GM04504 (cell line): ENCODE measurements around the gene SSB.
"Not testable (repeated sequence)": the region's sequence is repeated elsewhere in the genome, so short reads cannot be mapped to it uniquely, and the experiment has no call there.

Experiments used
- DNase-seq: peaks from one replicate; pipeline ENCODE4 v3.0.0-alpha.2; 2012; ENCODE audit warnings: low read depth

Gene SSB

DNA sequence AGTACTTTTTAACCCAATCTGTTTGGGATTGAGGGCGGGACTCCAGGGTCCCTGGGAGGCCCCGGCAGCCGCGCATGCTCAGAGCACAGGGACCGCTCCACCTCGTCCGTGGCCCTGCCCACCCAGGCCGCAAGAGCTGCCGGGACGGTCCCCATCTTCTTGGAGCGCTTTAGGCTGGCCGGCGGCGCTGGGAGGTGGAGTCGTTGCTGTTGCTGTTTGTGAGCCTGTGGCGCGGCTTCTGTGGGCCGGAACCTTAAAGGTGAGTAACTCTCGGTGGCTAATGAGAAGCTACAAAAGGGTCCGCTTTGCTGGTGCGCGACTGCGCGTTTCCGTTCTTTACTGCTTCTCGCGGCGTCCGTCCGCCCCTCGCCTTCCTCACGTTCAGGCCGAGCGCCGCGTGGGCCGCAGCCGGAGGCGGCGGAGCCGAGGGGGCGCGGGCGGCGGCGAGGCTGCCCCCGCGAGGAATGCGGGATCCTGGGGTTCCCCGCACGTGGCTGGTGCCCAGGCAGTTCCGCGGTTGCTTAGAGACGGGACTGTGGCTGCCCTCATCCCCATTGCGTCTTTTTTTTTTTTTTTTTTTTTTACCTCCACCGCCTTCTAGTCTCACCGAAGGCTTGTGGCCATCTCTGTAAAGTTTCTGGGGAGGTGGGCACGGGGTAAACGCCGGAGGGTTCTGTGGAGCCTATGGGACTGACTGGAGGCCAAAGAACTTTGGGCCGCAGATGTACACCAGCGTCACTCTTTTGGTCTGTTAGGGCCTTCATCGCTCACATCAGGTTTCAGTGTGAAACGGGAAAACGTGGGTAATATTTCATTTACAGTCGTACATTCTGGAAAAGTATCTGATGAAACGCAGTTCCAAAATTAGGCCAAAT, at the start of gene SSB:
TSS of gene SSB (plus strand) at position 154 of the 875 bp plus-strand sequence. CDS start 2,090 bp downstream, outside the sequence.
- DNase-seq, result peak; percentile 77

DNA sequence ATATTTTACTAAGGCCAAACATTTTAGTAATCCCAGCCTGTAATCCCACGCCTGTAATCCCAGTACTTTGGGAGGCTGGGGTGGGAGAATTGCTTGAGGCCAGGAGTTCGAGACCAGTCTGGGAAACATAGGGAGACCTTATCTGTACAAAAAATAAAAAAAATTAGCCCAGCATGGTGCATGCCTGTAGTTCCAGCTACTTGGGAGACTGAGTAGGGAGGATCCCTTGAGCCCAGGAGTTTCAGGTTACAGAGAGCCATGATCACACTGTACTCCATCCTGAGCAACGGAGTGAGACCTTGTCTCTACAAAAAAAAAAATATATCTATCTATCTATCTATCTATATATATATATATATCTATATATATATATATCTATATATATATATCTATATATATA, 45.9 kb upstream of the SSB start:
- no peak for DNase-seq

DNA sequence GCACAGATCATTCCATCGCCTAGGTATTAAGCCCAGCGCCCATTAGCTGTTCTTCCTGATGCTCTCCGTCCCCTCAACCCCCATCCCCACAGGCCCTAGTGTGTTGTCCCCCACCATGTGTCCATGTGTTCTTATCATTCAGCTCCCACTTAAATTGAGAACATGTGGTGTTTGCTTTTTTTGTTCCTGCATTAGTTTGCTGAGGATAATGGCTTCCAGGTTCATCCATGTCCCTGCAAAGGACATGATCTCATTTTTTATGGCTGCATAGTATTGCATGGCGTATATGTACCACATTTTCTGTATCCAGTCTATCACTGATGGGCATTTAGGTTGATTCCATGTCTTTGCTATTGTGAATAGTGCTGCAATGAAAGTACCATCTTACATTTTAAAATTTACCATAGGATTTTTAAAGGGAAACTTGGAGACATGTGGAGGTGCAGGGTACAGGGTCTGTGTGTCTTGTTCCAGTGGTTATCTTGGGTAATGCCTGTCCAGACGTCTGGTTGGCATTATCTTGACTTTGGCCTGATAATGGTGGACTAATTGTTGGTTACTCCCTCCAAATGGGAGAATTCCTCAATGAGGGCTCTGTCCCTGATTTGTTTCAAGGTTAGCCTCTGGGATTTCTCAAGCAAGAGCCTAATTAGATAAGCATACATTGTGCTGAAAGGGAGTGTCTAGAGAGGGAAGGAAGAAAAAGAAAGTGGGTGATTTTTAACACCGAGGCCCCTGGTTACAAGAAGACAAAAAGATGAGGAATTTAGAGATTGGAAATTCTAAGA, 43.4 kb upstream of the SSB start:
- no peak for DNase-seq

DNA sequence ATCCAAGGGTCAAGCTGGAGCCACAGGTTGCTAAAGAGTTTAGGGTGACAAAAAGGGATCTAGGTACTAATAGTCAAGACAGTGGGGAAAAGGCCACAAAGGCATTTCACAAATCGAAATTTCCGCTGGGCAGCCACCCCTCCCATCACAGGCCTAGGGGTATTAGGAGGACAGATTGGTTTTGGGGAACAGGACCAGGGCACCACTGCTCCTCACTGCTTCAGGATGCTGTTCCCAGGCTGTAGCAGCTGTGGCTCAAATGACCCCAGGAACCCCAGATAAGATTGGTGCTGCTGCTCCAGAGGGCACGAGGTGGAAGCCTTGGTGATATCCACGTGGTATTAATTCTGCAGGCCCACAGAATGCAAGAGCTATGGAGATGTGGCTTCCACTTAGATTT, 42.3 kb upstream of the SSB start:
- no peak for DNase-seq

DNA sequence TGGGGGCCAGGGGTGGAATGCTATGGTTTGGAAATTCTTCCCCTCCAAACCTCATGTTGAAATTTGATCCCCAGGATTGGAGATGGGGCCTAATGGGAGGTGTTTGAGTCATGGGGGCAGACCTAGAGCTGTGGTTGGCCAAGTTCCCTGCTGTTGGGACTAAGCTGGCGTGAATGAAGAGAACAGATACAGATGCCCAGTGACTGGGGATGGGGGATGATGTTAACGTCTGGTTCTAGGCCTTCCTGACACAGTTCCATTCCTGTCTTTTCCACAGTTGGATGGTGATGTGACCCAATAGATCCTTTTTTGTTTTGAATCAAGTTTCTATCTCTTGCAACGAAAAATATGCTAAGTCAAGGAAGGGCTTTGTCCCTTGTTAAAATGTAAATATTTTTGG, 41.3 kb upstream of the SSB start:
- DNase-seq, result no peak

DNA sequence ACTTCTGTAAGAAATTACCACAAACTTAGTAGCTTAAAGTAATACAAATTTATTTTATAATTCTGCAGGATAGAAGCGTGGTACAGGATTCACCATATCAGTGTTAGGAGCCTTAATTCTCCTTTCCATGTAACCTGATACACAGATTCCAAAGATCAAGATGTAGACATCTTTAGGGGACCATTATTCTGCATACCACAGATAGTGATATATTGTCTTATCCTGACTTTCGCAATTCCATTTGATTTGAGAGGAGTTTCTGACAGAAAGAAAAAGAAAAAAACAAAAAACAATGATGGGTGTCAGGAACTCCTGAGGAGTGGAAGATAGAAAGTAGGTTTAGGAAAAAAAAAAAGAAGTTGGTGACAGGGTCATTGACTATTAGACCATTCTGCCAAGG, 40.9 kb upstream of the SSB start:
- DNase-seq, result no peak

DNA sequence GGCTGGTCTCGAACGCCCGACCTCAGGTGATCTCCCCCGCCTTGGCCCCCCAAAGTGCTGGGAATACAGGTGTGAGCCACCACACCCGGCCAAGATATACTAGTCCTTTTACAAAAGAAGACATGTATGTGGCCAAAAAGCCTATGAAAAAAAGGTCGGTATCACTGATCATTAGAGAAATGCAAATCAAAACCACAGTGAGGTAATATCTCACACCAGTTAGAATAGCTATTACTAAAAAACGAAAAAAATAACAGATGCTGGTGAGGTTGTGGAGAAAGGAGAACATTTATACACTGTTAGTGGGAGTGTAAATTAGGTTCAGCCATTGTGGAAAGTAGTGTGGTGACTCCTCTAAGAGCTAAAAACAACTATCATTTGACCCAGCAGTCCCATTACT, 38.7 kb upstream of the SSB start:
- DNase-seq, result no peak

DNA sequence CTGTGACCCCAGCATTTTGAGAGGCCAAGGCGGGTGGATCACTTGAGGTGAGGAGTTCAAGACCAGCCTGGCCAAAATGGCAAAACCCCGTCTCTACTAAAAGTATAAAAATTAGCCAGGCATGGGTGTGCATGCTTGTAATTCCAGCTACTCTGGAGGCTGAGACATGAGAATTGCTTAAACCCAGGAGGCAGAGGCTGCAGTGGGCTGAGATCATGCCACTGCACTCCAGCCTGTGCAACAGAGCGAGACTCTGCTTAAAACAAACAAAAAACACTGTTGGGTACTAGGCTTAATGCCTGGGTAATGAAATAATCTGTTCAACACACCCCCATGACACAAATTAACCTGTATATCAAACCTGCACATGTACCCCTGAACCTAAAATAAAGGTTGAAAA, 37.9 kb upstream of the SSB start:
- not testable (repeated sequence) for DNase-seq

DNA sequence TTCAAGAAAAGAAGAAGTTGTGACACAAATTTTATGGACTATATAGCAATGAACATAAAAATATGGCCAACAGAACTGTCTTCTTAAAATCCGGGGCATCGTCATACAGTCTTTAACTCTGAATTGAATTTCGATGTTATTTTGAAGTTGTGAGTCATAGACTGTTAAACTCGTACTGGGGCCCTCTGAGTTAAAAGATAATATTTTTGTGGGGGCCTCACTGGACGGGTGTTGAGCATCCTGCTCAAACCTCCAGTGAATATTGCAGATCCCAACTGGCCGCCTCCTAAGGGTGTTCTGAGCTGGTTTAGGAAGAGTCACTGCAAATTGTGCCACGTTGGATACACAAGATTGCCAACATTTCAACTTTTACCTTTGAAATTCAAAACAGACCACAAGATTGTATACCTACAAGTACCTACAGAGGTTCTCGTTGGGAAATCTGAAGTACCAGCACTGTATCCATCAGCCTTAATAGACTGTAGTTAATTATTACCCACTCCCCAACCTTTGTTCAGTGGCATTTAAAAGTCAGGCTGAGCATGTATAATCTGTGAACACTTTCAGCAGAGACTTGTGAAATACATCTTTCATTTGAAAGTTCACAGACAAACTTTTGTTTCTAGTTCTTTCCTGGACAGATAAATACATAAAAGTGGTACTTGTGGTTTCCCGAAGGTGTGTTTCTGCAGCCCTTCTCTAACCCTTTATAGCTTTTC, 37.3 kb upstream of the SSB start:
- no peak for DNase-seq

DNA sequence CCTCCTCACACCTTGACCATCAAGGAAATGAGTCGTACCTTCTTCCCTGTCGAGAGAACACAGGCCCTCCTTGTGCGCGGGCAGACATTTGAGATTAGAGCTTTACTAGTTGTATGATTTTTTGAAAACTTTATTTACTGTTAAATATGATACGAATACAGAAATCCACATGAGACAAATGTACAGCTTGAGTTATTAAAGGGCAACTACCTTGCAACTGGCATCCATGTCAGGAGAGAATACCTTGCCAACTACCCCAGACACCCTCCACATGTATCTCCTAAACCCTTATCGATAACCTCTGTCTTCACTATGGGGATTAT, 36.7 kb upstream of the SSB start:
- no peak for DNase-seq

DNA sequence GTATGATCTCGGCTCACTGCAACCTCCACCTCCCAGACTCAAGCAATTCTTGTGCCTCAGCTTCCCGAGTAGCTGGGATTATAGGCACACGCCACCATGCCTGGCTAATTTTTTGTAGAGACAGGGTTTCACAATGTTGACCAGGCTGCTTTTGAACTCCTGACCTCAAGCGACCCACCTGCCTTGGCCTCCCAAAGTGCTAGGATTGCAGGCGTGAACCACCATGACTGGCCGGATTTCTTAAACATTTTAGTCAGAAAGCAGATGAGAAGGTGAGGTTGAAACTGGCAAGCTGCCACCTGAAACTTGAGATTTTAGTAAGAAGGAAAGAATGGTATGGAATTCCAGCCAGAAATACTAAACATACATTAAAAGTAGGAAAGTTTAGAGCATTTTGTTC, 33.1 kb upstream of the SSB start:
- no peak for DNase-seq

DNA sequence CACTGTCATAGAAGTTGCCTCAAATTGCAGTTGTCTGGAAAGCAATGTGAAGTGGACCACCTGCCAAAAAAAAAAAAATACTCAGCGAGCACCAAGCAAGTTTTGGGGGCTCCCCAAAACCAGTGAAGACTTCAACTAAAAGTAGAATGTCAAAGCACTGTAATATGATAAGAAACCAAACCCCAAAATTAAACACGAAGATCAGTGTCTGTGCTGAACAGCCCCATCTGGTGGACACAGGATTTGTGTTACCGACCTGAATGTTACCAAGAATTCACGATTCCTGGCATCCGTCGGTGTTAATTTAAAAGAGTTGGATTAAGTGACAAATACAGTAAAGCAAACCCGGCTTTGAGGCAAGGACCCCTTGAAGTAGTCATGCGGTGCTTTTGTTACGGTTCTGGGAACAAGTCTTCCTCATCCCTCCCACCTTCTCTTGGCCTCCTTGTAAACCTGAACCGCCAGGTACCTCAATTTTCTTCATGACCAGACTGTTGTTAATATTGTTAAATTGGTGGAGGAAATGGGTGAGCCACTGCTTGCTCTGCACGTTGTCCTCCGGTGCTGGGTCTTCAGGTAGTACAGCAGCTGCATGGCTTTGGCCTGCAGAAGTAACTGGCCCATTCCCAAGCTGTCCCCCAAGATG, 31.3 kb upstream of the SSB start:
- peak; percentile 24 for DNase-seq

DNA sequence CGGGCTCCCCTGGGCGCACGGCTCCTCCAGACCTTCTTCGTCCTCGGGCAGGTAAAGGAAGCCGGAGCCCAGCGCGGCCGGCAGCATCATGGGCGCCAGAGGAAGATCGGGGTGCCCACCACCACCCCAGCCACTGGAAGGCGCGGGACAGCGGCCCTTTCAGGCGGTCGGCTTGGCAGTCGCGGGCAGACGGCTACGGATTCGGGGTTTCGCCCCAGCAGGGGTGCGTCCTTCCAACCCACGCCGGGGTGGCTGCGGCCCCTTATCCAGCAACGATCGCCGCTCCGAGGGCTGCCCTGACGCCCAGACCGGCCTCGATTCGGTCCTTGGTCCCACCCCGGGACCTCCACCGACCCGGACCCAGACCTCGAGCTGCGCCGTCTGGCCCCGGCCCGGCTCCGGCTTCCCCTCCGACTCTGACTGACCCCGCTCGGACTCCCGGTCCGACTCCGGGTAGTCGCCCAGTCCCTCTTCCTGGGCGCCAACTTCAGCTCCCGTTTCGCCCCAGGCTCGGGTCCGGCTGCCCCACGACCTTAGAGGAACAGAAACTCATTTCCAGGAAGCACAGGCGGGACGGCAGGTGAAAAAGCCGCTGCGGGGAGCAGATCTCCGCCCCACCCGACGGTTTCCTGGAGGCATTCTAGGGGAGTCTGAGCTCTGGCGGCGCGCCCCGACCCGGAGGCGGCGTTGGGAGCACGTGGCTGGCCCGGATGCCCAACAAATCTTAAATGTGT, 30.2 kb upstream of the SSB start:
- DNase-seq, result no peak

DNA sequence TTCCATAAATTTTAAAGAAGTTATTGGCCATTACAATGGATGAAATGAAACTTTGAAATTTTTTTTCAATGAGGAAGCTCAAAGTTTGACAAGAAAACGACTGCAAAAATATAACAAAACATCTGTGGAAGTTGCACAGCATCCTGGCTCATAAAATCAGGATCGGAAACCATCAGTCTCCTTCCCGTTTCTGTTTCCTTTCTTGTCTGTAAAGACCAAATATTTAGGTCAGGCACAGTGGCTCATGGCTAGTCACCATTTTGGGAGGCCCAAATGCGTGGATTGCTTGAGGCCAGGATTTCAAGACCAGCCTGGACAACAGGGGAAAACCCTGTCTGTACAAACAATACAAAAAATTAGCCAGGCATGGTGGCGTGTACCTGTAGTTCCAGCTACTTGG, 27.6 kb upstream of the SSB start:
- no peak for DNase-seq

DNA sequence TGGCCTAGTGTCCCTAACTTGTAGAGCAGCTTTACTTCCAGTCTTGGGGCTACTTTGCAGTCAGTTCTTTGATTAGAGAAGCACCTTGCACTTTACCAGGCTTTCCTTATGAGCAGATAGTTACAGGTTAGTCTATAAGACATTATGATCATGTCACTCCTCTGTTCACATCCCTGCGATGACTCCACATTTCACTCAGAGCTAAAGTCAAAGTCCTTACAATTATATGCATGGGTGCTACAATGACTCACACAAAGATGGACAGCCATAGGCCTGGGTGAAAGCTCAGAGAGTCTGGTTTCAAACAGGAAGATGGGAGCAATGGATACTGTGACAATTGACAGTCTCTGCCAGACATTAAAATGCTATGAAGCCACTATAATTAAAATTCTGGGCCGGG, 27.1 kb upstream of the SSB start:
- no peak for DNase-seq

DNA sequence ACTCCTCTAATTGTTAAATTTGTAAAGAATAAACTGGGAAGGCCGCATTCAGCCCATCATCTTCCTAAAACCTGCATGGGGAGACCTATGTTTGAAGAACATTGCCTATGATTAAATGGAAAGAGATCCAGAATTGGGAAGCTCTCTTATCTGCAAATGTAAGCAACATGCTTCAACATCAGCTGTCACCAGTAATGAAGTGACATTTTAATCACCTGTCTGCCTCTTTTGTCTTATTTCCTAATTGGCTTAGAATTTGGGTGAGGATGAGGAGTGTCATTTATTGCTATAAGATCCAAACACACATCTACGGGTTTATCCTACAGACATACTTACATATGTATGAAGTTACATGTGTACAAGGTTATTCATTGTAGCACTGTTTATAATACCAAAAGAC, 26.0 kb upstream of the SSB start:
- no peak for DNase-seq

DNA sequence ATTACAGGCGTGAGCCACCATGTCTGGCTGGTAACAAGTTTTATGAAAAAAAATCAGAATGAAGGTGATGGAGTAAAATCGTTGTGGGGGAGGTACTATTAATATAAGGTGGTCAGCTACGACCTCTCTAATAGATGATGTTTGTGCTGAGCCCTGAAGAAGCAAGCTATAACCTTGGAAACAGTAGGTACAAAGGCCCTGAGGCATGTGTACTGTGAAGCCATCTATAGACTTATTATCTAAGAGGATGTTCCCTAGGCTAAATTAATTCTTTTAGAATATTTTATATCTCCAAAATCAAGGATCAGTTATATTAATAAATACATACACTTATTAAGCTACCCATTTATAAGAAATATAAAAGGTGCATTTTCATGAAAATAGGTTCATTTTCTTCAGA, 23.3 kb upstream of the SSB start:
- DNase-seq, result no peak

DNA sequence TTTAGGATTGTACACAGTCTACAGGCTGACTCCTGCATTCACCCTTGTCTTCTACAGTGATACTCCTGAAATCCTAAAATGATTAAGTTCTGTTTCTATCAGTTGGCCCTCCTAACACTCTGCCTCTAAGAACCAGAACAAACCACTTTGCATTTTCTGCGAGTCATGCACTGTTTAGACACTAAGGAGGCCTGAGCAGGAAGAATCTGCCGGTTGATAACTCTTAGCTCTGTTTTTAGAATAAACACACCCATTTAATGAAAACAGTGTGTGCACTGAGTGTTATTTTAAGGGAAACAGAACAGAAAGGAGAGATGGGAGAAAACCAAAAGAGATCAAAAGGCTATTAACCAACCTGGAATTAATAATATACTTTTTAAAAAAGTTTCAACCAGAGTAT, 22.9 kb upstream of the SSB start:
- no peak for DNase-seq

DNA sequence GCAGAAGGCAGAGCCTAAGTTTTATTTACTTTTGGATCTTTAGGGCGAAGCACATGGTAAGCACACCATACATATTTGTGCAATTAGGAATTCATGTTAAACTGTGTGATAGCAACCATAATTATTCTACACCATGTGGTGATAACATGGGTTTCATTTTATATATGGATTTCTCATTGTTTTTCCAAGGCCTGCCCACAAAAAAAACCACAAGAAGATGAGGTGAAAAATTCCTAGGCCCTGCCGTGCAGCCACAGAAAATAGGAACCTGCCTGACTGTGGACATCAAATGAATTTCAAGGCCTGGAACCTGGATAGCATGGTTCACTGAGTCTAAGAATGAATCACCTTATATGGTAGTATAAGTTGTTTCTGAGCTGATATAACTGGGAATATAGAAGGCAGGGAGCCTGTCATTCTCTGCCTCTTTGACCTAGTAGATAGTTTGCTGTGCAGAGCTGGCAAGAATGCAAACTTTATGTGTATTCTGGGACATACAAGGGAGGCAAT, 22.4 kb upstream of the SSB start:
- no peak for DNase-seq

DNA sequence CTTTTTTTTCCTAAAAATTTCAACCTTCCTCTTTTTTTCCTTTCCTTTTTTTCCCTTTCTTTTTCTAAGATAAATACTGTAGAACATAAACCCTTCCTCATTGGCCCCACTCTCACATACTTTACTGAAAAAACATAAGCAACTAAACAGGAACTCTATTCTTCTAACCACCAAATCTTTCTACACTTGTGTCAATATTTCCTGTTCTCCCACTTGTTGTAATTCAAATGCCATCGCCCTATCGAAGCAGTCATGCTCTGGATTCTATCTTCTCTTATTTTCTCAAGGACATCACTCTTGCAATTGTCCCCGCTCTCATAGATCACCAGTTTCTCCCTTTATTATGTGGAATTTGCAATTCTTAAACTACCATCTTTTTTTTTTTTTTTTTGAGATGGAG, 20.2 kb upstream of the SSB start:
- no peak for DNase-seq

DNA sequence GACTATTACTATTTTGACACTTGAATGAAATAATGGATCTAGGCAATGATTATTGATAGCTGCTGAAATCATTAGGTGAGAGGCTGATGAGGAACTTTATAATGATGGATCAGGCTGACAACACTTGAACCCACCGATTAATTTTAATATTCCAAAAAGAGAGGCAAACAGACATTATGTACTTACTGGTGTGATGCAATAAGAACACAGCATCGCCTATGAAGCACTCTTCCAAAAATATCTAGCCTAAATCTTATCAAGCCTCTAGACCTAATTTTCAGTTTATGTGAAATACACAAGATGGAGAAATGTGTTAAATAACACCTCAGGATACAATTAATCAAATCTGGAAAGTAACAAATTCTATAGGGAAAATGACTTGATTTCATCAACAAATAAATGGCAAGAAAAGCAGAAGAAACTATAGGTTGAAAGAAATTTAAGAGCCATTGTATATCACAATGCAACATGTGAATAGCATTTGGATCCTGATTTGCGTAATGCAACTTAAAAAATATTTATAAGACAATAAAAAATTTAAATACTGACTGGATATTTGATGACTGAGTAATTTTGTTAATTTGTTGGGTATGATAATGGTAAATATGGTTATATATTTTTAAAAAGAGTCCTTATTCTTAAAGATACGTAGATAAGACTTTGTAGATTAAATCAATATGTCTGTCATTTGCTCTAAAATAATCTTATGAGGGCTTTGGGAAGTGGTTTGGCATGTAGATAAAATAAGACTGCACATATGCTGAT, 17.2 kb upstream of the SSB start:
- no peak for DNase-seq
